Ectodermal cell (in vitro differentiated cells): ENCODE data around the gene MAN2A1.
A peak's percentile ranks its signal among the peaks of the same experiment; 100 is the strongest.

Experiments
- H3K27ac ChIP-seq: 2 replicates; pipeline ENCODE4 v1.7.0; 2013; ENCODE audit warnings: mild to moderate bottlenecking, low read depth, low read length; ENCODE audit not compliant: insufficient read depth, poor library complexity, severe bottlenecking
- H3K27me3 ChIP-seq: 2 replicates; pipeline ENCODE4 v1.7.0; 2013; ENCODE audit warnings: mild to moderate bottlenecking, low read length; ENCODE audit not compliant: insufficient read depth, control insufficient read depth, poor library complexity, severe bottlenecking
- H3K36me3 ChIP-seq: one replicate; pipeline ENCODE4 v1.7.0; 2013; ENCODE audit warnings: low read length; ENCODE audit not compliant: control insufficient read depth, insufficient read depth
- H3K4me1 ChIP-seq: one replicate; pipeline ENCODE4 v1.7.0; 2013; ENCODE audit warnings: low read length; ENCODE audit not compliant: control insufficient read depth, insufficient read depth
- H3K4me3 ChIP-seq: 2 replicates; pipeline ENCODE4 v1.7.0; 2013; ENCODE audit warnings: low read depth, low read length, control low read depth; ENCODE audit not compliant: insufficient read depth
- H3K9me3 ChIP-seq: 2 replicates; pipeline ENCODE4 v1.7.0; 2013; ENCODE audit warnings: mild to moderate bottlenecking, low read length, moderate library complexity; ENCODE audit not compliant: control insufficient read depth
- WGBS, 2 experiments: methylation state at CpG; one replicate each; pipeline ENCODE4 v1.1.7; 2013; ENCODE audit warnings: missing lambda C conversion rate in 2 of 2; 5-methylcytosine and 5-hydroxymethylcytosine counted together

Gene MAN2A1

GRCh38 chr5:109719978-109720377 is 30.3 kb downstream of the MAN2A1 start:
- H3K4me1 ChIP-seq, result no peaks in the 10 kb centered on the region
- no peak overlapping the region for H3K27ac ChIP-seq
- H3K4me3 ChIP-seq, result no peak overlapping the region
- H3K9me3 ChIP-seq, result no peaks in the 10 kb centered on the region
- peaks cover 5% of the 10 kb centered on the region for H3K36me3 ChIP-seq
- H3K27me3 ChIP-seq, result no peaks in the 10 kb centered on the region

GRCh38 chr5:109721741-109722140 is 32.0 kb downstream of the MAN2A1 start:
- no peaks in the 10 kb centered on the region for H3K27me3 ChIP-seq
- H3K4me1 ChIP-seq, result no peaks in the 10 kb centered on the region
- no peak overlapping the region for H3K27ac ChIP-seq
- WGBS, 2 experiments, result 89% methylated on average over 1 of the region's 1 CpG; no CpG with 5 or more reads in 1 of the 2 experiments
- H3K9me3 ChIP-seq, result no peaks in the 10 kb centered on the region
- peaks cover 5% of the 10 kb centered on the region for H3K36me3 ChIP-seq
- no peak overlapping the region for H3K4me3 ChIP-seq

GRCh38 chr5:109723606-109724005 is 33.9 kb downstream of the MAN2A1 start:
- Histone ChIP-seq H3K9me3 (no peaks in the 10 kb centered on the region), H3K27me3 (no peaks in the 10 kb centered on the region), H3K4me3 (no peak overlapping the region), H3K27ac (no peak overlapping the region), H3K4me1 (no peaks in the 10 kb centered on the region), H3K36me3 (peaks cover under 1% of the 10 kb centered on the region)

- no peaks in the 10 kb centered on the region for H3K4me1 ChIP-seq
- H3K9me3 ChIP-seq, result no peaks in the 10 kb centered on the region
- H3K36me3 ChIP-seq, result no peaks in the 10 kb centered on the region
- no peak overlapping the region for H3K4me3 ChIP-seq
- WGBS, 2 experiments, result 91 to 100% methylated on average over 2 of the region's 2 CpGs
- no peaks in the 10 kb centered on the region for H3K27me3 ChIP-seq
- H3K27ac ChIP-seq, result no peak overlapping the region
Observed at GRCh38 chr5:109725135-109725534, 35.4 kb downstream of the MAN2A1 start.

- Histone ChIP-seq H3K4me3 (no peak overlapping the region), H3K4me1 (peaks cover 48% of the 10 kb centered on the region), H3K36me3 (no peaks in the 10 kb centered on the region), H3K9me3 (no peaks in the 10 kb centered on the region), H3K27me3 (no peaks in the 10 kb centered on the region), H3K27ac (peak overlapping the region; percentile 62)
- WGBS, 2 experiments, result 32 to 34% methylated on average over 4 of the region's 4 CpGs
Observed at GRCh38 chr5:109739741-109740728, 50.3 kb downstream of the MAN2A1 start.

GRCh38 chr5:109740966-109741365 is 51.2 kb downstream of the MAN2A1 start:
- Histone ChIP-seq H3K4me1 (peaks cover 48% of the 10 kb centered on the region), H3K9me3 (no peaks in the 10 kb centered on the region), H3K4me3 (no peak overlapping the region), H3K27me3 (no peaks in the 10 kb centered on the region), H3K27ac (no peak overlapping the region), H3K36me3 (no peaks in the 10 kb centered on the region)
- 90 to 100% methylated on average over 1 of the region's 1 CpG for WGBS, 2 experiments

GRCh38 chr5:109741390-109741789 is 51.7 kb downstream of the MAN2A1 start:
- H3K4me1 ChIP-seq, result peaks cover 48% of the 10 kb centered on the region
- peak overlapping the region; percentile 26 for H3K27ac ChIP-seq
- H3K36me3 ChIP-seq, result no peaks in the 10 kb centered on the region
- H3K4me3 ChIP-seq, result no peak overlapping the region
- WGBS, 2 experiments, result 12 to 29% methylated on average over 1 of the region's 1 CpG
- H3K27me3 ChIP-seq, result no peaks in the 10 kb centered on the region
- H3K9me3 ChIP-seq, result no peaks in the 10 kb centered on the region

GRCh38 chr5:109743041-109743531 is 53.4 kb downstream of the MAN2A1 start:
- Histone ChIP-seq H3K9me3 (no peaks in the 10 kb centered on the region), H3K27me3 (no peaks in the 10 kb centered on the region), H3K4me1 (peaks cover 48% of the 10 kb centered on the region), H3K4me3 (no peak overlapping the region), H3K36me3 (no peaks in the 10 kb centered on the region), H3K27ac (no peak overlapping the region)
- WGBS, 2 experiments, result 91 to 92% methylated on average over 5 of the region's 5 CpGs

GRCh38 chr5:109743770-109744212 is 54.1 kb downstream of the MAN2A1 start:
- 29 to 41% methylated on average over 2 to 3 of the region's 3 CpGs for WGBS, 2 experiments
- Histone ChIP-seq H3K27me3 (no peaks in the 10 kb centered on the region), H3K4me1 (peaks cover 48% of the 10 kb centered on the region), H3K36me3 (no peaks in the 10 kb centered on the region), H3K9me3 (no peaks in the 10 kb centered on the region), H3K4me3 (no peak overlapping the region), H3K27ac (peak overlapping the region; percentile 92)

- H3K4me3 ChIP-seq, result no peak overlapping the region
Observed at GRCh38 chr5:109744261-109744660, 54.5 kb downstream of the MAN2A1 start.

More at GRCh38 chr5:109744261-109744660, 54.5 kb downstream of the MAN2A1 start:
- H3K9me3 ChIP-seq, result no peaks in the 10 kb centered on the region
- H3K27ac ChIP-seq, result peak overlapping the region; percentile 92
- no peaks in the 10 kb centered on the region for H3K27me3 ChIP-seq
- 95 to 100% methylated on average over 2 of the region's 2 CpGs for WGBS, 2 experiments
- peaks cover 48% of the 10 kb centered on the region for H3K4me1 ChIP-seq
- no peaks in the 10 kb centered on the region for H3K36me3 ChIP-seq
